NCI-H1105 (cell line): Measurements from ENCODE around the gene GNG4.
"Not testable (repeated sequence)": the region's sequence is repeated elsewhere in the genome, so short reads cannot be mapped to it uniquely, and the experiment has no call there.

Source experiments
- DNase-seq: peaks from one replicate; lab custom pipeline; 2025; lab: John Stamatoyannopoulos, UW

The GNG4 gene

DNA sequence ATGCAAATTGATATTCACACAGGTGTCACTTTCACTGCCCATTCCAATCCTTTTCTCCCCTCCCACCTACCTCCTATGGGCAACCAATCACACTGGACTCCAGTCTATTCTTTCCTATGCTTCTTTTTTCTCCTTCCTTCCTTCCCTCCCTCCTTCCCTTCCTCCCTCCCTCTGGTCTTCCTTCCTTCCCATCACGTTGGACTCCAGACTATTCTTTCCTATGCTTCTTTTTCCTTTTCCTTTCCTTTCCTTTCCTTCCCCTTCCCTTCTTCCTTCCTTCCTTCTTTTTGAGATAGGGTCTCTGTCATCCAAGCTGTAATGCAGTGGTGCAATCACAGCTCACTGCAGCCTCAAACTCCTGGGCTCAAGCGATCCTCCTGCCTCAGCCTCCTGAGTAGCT, 64.6 kb downstream of the GNG4 start:
- no peak for DNase-seq

DNA sequence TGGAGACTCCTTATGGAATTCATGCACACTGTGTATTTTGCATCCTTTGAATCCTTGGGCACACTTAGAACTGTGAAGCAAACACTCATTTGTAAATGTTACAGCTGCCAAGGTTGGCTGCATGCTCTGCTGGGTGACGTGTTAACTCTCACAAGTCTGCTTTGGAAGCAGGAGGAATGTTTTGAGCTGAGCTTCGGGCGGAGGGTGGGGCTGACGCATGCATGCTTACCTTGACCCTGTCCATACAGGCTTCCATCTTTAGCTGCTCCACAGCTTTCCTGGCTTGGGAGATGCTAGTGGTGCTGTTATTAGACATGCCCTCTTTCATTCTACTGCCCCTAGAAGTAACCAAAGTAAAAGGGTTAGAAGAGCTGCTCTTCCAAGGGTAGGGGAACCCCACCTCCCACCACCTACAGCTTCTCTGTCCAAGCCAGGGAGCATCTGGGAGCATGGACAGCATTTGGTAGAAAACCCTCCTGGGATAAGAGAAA, 66.0 kb downstream of the GNG4 start:
- DNase-seq = no peak

DNA sequence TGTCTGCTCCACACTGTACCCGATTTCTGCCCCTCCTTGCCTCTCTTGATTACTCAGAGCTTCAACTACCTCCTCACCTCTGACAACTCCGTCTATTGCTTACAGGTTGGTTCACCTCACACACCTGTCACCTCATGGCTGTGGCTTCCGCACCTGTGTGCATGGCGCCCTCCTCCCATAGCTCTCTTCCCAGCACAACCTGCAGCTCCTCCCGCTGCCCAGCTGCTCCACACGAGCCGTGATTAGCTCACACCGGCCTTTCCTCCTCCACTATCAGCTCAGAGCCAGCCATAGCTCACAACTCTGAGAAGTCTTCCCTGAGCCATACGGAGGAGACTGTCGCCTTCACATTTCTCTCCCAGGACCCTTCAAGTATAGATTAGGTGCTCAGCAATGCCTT, 67.5 kb downstream of the GNG4 start:
- no peak for DNase-seq

- DNase-seq = no peak
Observed at GRCh38 chr1:235579891-235580290, 69.7 kb downstream of the GNG4 start.

DNA sequence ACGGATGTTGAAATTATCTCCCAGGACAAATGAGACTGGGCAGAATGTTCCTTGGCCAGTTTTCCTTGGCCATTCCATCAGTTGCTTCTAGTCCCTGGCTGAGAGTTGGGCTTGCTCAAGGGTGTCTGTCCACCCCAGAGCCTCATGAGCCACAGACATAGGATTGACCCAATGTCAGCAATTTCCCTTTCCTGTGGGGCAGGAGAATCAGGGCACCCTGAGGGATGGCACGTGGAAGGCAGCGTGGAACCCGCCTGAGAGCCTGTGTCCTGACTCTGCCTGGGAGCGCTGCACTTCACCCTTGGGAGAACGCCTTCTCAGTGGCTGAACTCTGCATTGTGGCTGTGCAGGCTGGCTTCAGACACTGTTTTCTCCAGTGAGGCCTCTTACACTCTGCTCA, 74.0 kb downstream of the GNG4 start:
- no peak for DNase-seq

GRCh38 chr1:235573880-235574279, 75.7 kb downstream of the GNG4 start:
- DNase-seq = no peak

- not testable (repeated sequence) for DNase-seq
Observed at GRCh38 chr1:235572971-235573370, 76.6 kb downstream of the GNG4 start.

DNA sequence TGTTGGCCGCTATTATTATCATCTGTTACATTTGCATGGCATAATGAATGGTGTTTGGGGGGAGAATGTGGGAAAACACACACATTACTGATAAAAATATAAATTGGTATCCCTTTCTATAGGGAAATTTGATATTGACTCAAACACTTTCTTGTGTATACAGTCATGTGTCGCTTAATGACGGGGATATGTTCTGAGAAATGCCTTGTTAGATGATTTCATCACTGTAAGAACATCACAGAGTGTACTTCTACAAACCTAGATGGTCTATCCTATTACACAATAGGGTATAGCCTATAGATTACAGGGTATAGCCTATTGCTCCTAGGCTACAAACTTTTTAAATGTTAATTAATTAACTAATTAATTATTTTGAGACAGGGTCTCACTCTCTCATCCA, 78.1 kb downstream of the GNG4 start:
- DNase-seq = no peak

DNA sequence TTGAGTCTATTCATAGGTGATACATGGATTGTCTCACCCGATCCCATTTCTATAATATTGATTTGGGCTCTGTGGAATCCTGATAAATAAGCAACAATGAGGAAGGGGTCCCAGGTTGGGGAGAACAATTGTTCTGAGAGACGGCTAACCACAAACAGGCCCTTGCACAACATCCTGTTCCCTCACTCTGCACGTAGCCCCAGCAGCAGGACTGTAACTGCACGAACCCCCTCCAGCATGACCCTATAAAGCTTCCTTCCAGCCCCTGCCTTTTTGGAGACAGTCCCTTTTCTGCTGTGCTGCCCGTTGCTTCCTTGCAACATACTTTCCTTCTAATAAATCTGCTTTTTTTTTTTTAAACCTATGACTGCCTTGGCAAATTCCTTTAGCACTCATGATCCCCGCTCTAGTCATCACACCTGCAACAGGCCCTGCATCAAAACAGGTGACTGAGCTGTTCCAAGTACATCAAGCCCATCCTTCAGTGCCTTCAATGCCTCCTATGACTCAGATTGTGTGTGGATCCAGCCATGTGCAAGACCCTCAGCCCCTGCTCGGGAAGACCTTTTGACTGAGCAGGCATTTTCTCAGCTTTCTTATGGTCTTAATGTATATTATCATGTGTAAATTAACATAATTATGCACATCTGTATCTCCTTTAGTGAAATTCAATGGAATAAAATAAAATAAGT, 81.6 kb downstream of the GNG4 start:
- DNase-seq = no peak

GRCh38 chr1:235566084-235566483, 83.5 kb downstream of the GNG4 start:
- DNase-seq = no peak

DNA sequence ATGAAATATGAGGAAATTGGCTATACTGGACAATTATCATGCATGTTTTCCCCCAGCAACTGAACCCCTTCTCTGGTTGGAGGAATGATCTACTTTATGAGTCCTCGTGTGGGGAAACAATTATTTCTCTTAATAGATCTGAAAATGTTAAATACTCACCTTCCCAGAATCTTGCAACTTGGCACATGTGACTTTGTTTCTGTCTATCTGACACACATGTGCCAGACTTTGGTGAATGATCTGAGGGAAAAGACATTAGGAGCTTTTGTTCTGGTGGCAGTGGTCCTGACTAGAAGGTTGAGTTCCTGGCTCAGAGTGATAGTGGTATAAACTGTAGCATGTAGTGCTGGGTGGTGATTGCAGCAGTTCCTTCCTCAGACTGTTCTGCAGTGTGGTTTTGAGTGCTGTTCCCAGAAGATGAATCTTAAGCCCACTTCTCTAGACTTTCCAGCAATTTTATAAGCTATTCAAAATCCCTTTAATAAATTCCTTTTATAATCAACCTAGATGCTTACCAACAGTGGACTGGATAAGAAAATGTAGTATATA, 86.0 kb downstream of the GNG4 start:
- no peak for DNase-seq

GRCh38 chr1:235562589-235562988, 87.0 kb downstream of the GNG4 start:
- no peak for DNase-seq

DNA sequence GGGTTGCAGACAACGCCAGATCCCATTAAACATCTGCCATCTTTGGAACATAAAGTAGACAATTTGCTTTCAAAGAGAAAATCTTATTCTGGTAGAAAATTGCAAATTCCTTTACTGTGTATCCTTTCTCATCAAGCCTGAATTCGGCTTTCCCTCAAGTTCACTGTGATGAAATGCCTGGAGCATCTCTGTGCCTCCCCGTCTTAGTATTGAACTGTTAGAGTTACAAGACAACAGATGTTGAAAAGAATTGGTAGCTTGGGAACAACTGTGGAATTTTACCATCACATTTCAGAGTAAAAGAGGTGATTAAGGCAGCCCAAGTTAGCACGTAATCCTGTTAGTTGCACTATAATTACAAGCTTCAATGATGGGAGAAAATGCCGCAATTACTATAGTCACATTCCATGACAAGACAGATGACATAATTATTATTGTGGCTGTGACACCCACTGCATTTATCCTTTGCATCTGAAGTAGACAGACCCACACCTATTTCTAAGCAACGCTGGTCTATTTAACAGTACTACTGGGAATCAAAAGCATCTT, 90.9 kb downstream of the GNG4 start:
- DNase-seq = no peak

DNA sequence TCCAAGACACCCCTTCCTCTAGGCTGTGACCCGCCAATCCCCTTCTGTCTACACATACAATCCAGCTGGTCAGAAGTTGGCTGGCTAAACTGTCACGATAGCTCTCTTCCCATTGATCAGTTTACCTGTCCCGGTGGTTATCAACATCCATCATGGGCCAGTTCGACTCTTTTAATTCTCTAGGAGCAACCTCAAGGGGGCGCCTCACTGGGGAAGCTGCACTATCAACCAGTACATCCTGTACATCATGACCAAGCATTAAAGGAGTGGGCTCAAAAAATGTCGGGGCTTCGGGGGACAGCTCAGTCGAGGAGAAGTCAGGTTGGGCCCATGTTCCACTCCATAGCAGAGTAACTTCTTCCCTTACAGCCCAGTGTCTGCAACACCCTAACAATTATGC, 92.1 kb downstream of the GNG4 start:
- DNase-seq = no peak

DNA sequence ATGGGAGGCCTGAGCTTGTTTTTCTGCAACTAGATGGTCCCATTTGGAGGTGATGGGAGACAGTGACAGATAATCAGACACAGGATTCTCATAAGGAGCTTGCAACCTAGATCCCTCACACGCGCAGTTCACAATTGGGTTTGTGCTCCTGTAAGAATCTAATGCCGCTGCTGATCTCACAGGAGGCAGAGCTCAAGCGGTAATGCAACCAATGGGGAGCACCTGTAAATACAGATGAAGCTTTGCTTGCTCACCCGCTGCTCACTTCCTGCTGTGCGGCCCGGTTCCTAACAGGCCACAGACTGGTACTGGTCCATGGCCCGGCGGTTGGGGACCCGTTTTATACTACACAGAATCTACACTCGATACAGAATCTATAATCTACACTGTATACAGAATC, 92.8 kb downstream of the GNG4 start:
- no peak for DNase-seq

DNA sequence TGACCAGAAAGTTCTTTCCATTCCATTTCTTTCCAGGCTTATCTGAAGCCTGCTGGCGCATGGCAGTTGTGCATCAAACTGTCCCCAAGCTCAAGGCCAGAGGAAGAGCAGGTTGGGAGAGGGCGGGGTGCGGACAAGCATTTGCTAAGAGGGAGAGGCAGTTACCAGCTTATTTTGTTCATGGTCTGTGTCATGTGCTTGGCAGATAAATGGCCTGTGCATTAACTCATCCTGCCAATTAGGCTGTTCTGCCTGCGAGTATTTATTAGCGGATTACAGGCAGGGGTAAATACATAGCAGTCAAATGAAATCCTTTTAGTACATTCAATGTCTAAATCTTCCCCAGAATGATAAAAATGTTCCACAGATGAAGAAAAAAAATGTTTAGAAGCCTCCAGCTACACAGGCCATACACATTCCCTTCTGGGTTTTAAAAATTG, 96.5 kb downstream of the GNG4 start:
- DNase-seq = no peak

GRCh38 chr1:235552146-235552716, 97.4 kb downstream of the GNG4 start:
- no peak for DNase-seq

DNA sequence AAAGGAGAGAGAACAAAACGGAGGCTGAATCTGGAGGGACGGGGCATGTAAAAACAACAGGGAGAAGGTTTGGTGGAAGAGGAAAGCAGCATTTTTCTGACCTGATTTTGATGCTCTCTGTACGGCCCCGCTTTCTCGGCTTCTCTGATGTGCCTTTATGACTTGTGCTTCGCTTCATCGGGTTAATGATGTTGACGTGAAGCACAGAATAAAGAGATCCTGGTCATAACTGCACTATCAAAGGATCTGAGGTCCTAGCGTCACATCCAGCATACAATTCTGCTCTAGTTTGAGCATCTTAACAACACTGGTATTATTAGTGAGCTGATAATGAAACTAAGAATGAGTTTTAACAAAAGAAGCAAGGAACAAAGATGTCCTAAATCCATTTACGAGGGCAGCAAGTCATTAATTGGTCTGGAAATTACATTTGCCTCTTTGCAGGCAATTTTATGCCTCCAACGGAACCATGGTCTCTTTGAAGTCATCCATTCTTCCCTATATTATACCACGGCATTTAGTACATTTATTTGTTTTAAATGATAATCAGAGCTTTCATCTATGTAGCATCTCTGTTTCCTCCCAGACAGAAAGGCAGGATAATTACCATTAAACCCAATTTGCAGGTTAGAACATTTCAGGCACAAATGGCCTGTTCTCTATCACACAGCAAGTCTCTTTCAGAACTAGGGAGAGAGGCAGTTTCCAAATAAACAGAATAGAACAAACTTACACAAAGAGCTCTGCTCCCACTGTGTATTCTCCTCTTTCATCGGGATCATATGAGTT, 100.0 kb downstream of the GNG4 start:
- no peak for DNase-seq

- DNase-seq = not testable (repeated sequence)
Observed at GRCh38 chr1:235546369-235547155, 103.0 kb downstream of the GNG4 start.

DNA sequence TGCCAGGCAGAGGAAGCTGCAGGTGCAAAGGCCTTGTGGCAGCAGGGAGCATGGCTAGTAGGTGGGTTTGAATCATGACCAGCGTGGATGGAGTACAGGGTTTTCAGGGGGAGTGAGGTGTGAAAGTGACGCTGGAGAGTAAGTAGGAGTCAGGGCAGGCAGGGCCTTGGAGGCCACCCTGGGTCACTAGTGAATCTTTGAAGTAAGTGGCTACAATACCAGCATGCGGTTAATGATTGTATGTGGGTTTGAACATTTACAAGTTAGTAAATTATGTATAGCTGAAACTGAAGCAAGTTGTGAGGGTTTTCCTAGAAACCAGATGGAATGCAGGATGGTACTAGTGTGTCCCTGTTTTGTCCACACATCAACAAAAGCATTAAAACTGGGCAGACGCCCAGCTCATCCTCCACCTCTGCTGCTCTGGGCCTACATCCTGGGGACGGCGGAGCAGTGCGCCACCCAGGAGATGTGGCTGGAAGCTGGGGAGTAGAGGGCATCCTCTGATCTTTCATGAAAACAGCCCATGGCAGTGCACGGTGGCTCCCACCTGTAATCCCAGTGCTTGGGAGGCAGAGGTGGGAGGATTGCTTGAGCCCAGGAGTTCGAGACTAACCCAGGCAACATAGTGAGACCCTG, 104.2 kb downstream of the GNG4 start:
- DNase-seq = no peak

GRCh38 chr1:235542845-235543244, 106.7 kb downstream of the GNG4 start:
- not testable (repeated sequence) for DNase-seq
